Lung (tissue), 12 donors: ENCODE measurements around the gene GPD2. TPM values are rescaled to one million over a fixed set of nuclear protein-coding genes. Genes with fewer than 3 reads are reported as not detected.

Experiments
- ATAC-seq: fragments of 200-7000 bp; cut with Tn5 transposase; one replicate; pipeline ENCODE4 v1.9.1; 2020; ENCODE audit warnings: moderate number of reproducible peaks; ENCODE audit not compliant: insufficient read depth, low FRiP score
- DNase-seq, 3 donors: peaks; one replicate each; pipeline ENCODE4 v3.0.0-alpha.2; 2013 to 2017
- H3K27ac ChIP-seq, 2 donors: one replicate each; pipeline ENCODE4 v1.5.1; 2013; ENCODE audit warnings: mild to moderate bottlenecking in 2 of 2, moderate library complexity in 2 of 2, control low read depth in 1 of 2, inconsistent platforms in 1 of 2, low read depth in 1 of 2, low read length in 1 of 2
- H3K27me3 ChIP-seq, 3 donors: one replicate each; pipeline ENCODE4 v1.5.1; 2013; ENCODE audit warnings: low read length in 2 of 3; ENCODE audit not compliant: control insufficient read depth in 3 of 3, insufficient read depth in 3 of 3
- H3K36me3 ChIP-seq, 4 donors: one replicate each; pipeline ENCODE4 v1.5.1; 2013; ENCODE audit warnings: low read length in 4 of 4, mild to moderate bottlenecking in 1 of 4, moderate library complexity in 1 of 4; ENCODE audit not compliant: control insufficient read depth in 4 of 4, insufficient read depth in 4 of 4
- H3K4me1 ChIP-seq, 5 donors: one replicate each; pipeline ENCODE4 v1.5.1; 2013; ENCODE audit warnings: low read length in 5 of 5, mild to moderate bottlenecking in 2 of 5, moderate library complexity in 1 of 5; ENCODE audit not compliant: control insufficient read depth in 5 of 5, insufficient read depth in 5 of 5
- H3K4me3 ChIP-seq: one replicate; pipeline ENCODE4 v1.5.1; 2013; ENCODE audit warnings: mild to moderate bottlenecking, control low read depth, moderate library complexity
- H3K9ac ChIP-seq, 2 donors: one replicate each; pipeline ENCODE4 v1.5.1; 2013; ENCODE audit warnings: low read length in 2 of 2, control low read depth in 1 of 2; ENCODE audit not compliant: insufficient read depth in 1 of 2
- H3K9me3 ChIP-seq, 4 donors: one replicate each; pipeline ENCODE4 v1.5.1; 2013; ENCODE audit warnings: low read length in 3 of 4, mild to moderate bottlenecking in 1 of 4, moderate library complexity in 1 of 4; ENCODE audit not compliant: control insufficient read depth in 4 of 4, insufficient read depth in 3 of 4
- WGBS, 2 donors: extraction: QIAGEN DNeasy Blood & Tissue Kit; methylation state at CpG; one replicate each; pipeline ENCODE4 v1.1.7; 2013; 5-methylcytosine and 5-hydroxymethylcytosine counted together
- polyA plus RNA-seq, 2 donors: library from polyadenylated mRNA; stranded (reverse); fragments of 200-250 nt; gene quantifications; one replicate each; pipeline ENCODE4 v1.2.1, GENCODE V29; 2013
- total RNA-seq, 2 donors: library from RNA; depleted of rRNA in 1 of 2; stranded (reverse); fragments of >200 nt in 1 of 2; gene quantifications; one replicate each; pipeline ENCODE4 v1.2.1, GENCODE V29; 2014 to 2021
- TF ChIP-seq, protein P1 (sequence below): IDR thresholded peaks from 2 replicates; pipeline ENCODE4 v1.5.1; 2012; ENCODE audit warnings: mild to moderate bottlenecking; ENCODE audit errors: control extremely low read depth, extremely low read depth
- donor health status: control.
- donor health status: control.
- donor health status: Bipolar disorder and iron deficiency.
- donor health status: healthy.
- donor health status: DM: yes; HTN: yes; CAD: no.

The GPD2 gene
- total and polyA plus RNA-seq, 4 donors, result 8.1 to 50.4 (median 28.9) TPM

DNA sequence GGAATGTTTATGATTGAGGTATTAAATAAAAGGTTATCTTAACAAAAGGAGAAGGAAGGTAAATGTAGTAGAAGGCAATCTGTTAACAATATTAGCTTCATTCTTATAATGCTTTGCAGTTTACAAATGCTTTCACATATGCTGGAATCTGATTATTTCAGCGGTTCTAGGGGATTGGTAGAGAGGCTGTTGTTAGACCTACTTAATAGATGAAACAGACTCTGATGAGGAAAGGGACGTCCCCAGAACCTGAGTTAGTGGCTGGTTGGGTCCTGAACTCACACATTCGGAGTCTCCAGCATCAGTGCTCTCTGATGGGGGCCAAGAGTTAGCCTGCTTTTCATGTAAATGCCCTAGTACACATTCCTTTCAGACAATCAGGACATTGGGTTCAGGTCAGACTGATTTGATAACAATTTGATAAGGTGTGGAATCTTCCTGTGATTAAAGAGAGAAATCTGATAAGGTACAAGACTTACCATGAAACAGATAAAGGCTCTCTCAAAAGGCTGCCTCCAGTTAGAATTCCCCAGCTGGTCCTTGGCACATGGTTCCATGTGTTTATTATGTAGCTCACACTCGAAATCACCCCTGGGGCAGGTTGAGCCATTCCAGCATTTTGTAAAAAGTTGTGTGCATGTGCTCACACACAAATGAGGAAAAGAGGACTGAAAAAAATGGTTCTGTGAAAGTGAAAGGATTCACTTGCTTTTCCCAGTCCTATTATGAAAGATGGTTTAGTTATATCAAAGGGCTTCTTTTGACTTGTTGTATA, 103.1 kb downstream of the GPD2 start:
- no peak for ATAC-seq
- Histone ChIP-seq H3K27me3 (no peaks in the 10 kb centered on the region), H3K27ac (no peak overlapping the region), H3K4me1 (peaks cover 0 to 4% (median 0%) of the 10 kb centered on the region in 5 donors), H3K4me3 (no peak overlapping the region), H3K9me3 (no peaks in the 10 kb centered on the region), H3K36me3 (no peaks in the 10 kb centered on the region), H3K9ac (no peak overlapping the region)
- TF ChIP-seq, protein P1, sequence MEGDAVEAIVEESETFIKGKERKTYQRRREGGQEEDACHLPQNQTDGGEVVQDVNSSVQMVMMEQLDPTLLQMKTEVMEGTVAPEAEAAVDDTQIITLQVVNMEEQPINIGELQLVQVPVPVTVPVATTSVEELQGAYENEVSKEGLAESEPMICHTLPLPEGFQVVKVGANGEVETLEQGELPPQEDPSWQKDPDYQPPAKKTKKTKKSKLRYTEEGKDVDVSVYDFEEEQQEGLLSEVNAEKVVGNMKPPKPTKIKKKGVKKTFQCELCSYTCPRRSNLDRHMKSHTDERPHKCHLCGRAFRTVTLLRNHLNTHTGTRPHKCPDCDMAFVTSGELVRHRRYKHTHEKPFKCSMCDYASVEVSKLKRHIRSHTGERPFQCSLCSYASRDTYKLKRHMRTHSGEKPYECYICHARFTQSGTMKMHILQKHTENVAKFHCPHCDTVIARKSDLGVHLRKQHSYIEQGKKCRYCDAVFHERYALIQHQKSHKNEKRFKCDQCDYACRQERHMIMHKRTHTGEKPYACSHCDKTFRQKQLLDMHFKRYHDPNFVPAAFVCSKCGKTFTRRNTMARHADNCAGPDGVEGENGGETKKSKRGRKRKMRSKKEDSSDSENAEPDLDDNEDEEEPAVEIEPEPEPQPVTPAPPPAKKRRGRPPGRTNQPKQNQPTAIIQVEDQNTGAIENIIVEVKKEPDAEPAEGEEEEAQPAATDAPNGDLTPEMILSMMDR, result no peak
- 90 to 93% methylated on average over 4 of the region's 4 CpGs for WGBS, 2 donors
- DNase-seq, result no peak

- H3K9me3 ChIP-seq, result no peaks in the 10 kb centered on the region
- no peaks in the 10 kb centered on the region for H3K27me3 ChIP-seq
- no peak overlapping the region for H3K9ac ChIP-seq
- H3K27ac ChIP-seq, result no peak overlapping the region
- 55 to 81% methylated on average over 1 of the region's 1 CpG for WGBS, 2 donors
- no peak for DNase-seq
- no peak overlapping the region for H3K4me3 ChIP-seq
- ATAC-seq, result no peak
- no peaks in the 10 kb centered on the region for H3K36me3 ChIP-seq
- peaks cover 0 to 4% (median 0%) of the 10 kb centered on the region in 5 donors for H3K4me1 ChIP-seq
- TF ChIP-seq, protein P1, result no peak
Measured at GRCh38 chr2:156540706-156541105, 104.5 kb downstream of the GPD2 start.

DNA sequence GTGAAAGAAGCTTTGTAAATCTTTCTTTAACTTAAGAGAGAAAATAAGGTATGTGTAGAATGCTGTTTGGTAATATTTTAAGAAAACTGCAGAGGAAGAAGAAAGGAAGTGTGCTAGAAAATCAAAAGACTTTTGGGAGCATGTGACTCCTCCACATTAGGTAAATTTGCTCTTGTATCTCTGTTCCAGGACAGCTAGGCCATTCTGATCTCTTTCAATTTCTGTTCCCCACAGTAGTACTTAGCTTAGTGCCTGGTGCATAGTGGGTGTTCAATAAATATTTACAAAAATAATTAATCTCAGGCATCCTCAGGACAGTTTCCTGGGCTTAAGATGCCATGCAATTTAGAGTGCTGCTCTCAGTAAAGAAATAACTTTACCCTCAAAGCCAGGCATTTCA, 105.0 kb downstream of the GPD2 start:
- H3K9ac ChIP-seq, result no peak overlapping the region
- TF ChIP-seq, protein P1, result no peak
- ATAC-seq, result no peak

More for the DNA sequence above, 105.0 kb downstream of the GPD2 start:
- no peaks in the 10 kb centered on the region for H3K36me3 ChIP-seq
- H3K4me1 ChIP-seq, result peaks cover 0 to 6% (median 0%) of the 10 kb centered on the region in 5 donors
- H3K27me3 ChIP-seq, result no peaks in the 10 kb centered on the region
- no peak overlapping the region for H3K27ac ChIP-seq
- H3K9me3 ChIP-seq, result no peaks in the 10 kb centered on the region
- no peak overlapping the region for H3K4me3 ChIP-seq
- DNase-seq, result no peak
